ENCODE data around the gene C2orf68. TPM values are rescaled to one million over a fixed set of nuclear protein-coding genes. Genes with fewer than 3 reads are reported as not detected.

The C2orf68 gene
- total and polyA plus RNA-seq, 2 of the 8 experiments (the other 6 are each of a cell fraction or from before 2014, with no cell fraction given), result 46.3 to 49.4 TPM

- Histone ChIP-seq H3K4me2 (ENCODE audit: insufficient read depth in 1 of 2, low read depth in 2 of 2, low read length in 2 of 2) (no peak overlapping the region), H2BK5ac (ENCODE audit: low read depth, low read length) (no peak overlapping the region), H3K23me2 (ENCODE audit: low read depth, low read length) (no peaks in the 10 kb centered on the region), H3K79me1 (ENCODE audit: low read depth, low read length) (no peaks in the 10 kb centered on the region; the same call in 1 of the 2 replicates), H3K56ac (replicated peaks; ENCODE audit: insufficient read length, low read depth, low read length) (no peak overlapping the region), H4K8ac (ENCODE audit: extremely low read depth, insufficient read depth, low read length) (peak overlapping the region; percentile 53), H4K20me1 (replicated peaks in 1 of 2; ENCODE audit: control insufficient read depth in 1 of 2, insufficient read depth in 2 of 2, low read length in 2 of 2) (peaks cover 2 to 3% of the 10 kb centered on the region in 2 experiments), H3K27me3 (replicated peaks in 1 of 4; ENCODE audit: control insufficient read depth in 3 of 4, extremely low read depth in 1 of 4, insufficient read depth in 3 of 4, low read length in 3 of 4) (no peaks in the 10 kb centered on the region), H3K9ac (replicated peaks in 1 of 4; ENCODE audit: extremely low read depth in 1 of 4, low read depth in 3 of 4, low read length in 3 of 4) (no peak overlapping the region), H3K14ac (ENCODE audit: insufficient read length) (no peak overlapping the region), H3K4ac (replicated peaks; ENCODE audit: insufficient read length, low read depth, low read length) (no peak overlapping the region), H3K23ac (ENCODE audit: insufficient read length) (no peak overlapping the region), H2BK15ac (ENCODE audit: low read length) (no peak overlapping the region), H2BK120ac (replicated peaks; ENCODE audit: low read depth, low read length) (no peak overlapping the region), H2AFZ (ENCODE audit: low read length) (no peak overlapping the region), H4K5ac (ENCODE audit: insufficient read length, low read depth, low read length) (no peak overlapping the region), H3K79me2 (ENCODE audit: control insufficient read depth in 1 of 2, insufficient read depth in 2 of 2, low read length in 2 of 2) (no peaks in the 10 kb centered on the region), H3K4me1 (replicated peaks in 1 of 4; ENCODE audit: control insufficient read depth in 3 of 4, insufficient read depth in 4 of 4, low read length in 3 of 4) (peaks cover 0 to 3% (median 0%) of the 10 kb centered on the region in 4 experiments; a peak in 1 of 7 replicates), H2AK5ac (ENCODE audit: low read depth, low read length) (no peak overlapping the region), H3K9me3 (ENCODE audit: insufficient read depth in 2 of 2, low read depth in 1 of 2, low read length in 1 of 2) (no peaks in the 10 kb centered on the region), H2BK12ac (ENCODE audit: low read depth, low read length) (no peak overlapping the region), H3K36me3 (ENCODE audit: control insufficient read depth in 2 of 4, insufficient read depth in 4 of 4, low read length in 3 of 4) (peaks cover 0 to 5% (median 1%) of the 10 kb centered on the region in 4 experiments; a peak in 2 of 8 replicates), H4K91ac (replicated peaks; ENCODE audit: insufficient read length, low read length) (no peak overlapping the region), H2BK20ac (ENCODE audit: low read length) (no peak overlapping the region), H3K27ac (ENCODE audit: low read depth, low read length) (no peak overlapping the region), H3K18ac (ENCODE audit: extremely low read depth, low read length) (no peak overlapping the region), H3K4me3 (ENCODE audit: extremely low read depth in 1 of 4, insufficient read depth in 2 of 4, low read depth in 3 of 4, low read length in 4 of 4) (no peak overlapping the region)
- no peak for FAIRE-seq
- ChIA-PET CTCF (ENCODE audit: partially characterized antibody) (interaction anchor here (0.7 to 5.8 kb wide), 10 partner anchors 10 to 179 kb away, joined by 3 to 38 read pairs (median 4); no protein-coding TSS in a partner anchor), POLR2A (ENCODE audit: partially characterized antibody) (interaction anchor here (1.0 to 2.6 kb wide), 6 partner anchors 9 to 121 kb away, joined by 4 to 9 read pairs (median 4); partner anchors contain the start of gene MAT2A)
- DNase-seq (ENCODE audit: low read depth in 1 of 2, low spot score in 2 of 2), result no peak
- WGBS, 2 experiments (ENCODE audit: extremely low coverage in 1 of 2, insufficient coverage in 1 of 2, insufficient read length in 1 of 2, insufficient replicate concordance in 2 of 2, low coverage in 1 of 2, low lambda C conversion rate in 2 of 2, missing lambda C conversion rate in 1 of 2), result 94% methylated on average over 11 of the region's 13 CpGs; no CpG with 5 or more reads in 1 of the 2 experiments
- TF ChIP-seq HDAC6 (IDR thresholded peaks at IDR 0.05; ENCODE audit: low read depth, low read length) (no peak), YY1 (IDR thresholded peaks at IDR 0.05; ENCODE audit: low read depth, low read length) (no peak), NRF1 (IDR thresholded peaks at IDR 0.05; ENCODE audit: low read depth, low read length) (no peak), CHD2 (IDR thresholded peaks at IDR 0.05; ENCODE audit: low read length) (no peak), BRCA1 (IDR thresholded peaks at IDR 0.05; ENCODE audit: low read depth, low read length) (no peak), BACH1 (IDR thresholded peaks at IDR 0.05; ENCODE audit: low read length) (no peak), KDM4A (IDR thresholded peaks at IDR 0.05; ENCODE audit: low read depth, low read length, severe bottlenecking) (no peak), SP4 (IDR thresholded peaks at IDR 0.05; ENCODE audit: low read length) (no peak), ATF3 (IDR thresholded peaks at IDR 0.05; ENCODE audit: insufficient read depth, low read depth, low read length) (no peak), SIX5 (IDR thresholded peaks at IDR 0.05; ENCODE audit: low read depth, low read length) (no peak), POLR2AphosphoS5 (IDR thresholded peaks at IDR 0.05; ENCODE audit: low read depth, low read length) (no peak), CREB1 (IDR thresholded peaks at IDR 0.05) (no peak), ASH2L (IDR thresholded peaks at IDR 0.05; ENCODE audit: low read length) (no peak)
- TF ChIP-seq, protein P1, sequence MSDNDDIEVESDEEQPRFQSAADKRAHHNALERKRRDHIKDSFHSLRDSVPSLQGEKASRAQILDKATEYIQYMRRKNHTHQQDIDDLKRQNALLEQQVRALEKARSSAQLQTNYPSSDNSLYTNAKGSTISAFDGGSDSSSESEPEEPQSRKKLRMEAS (IDR thresholded peaks at IDR 0.05), result no peak
Measured at GRCh38 chr2:85659324-85659981, 47.6 kb upstream of the C2orf68 start.
